ENCODE results near the gene SBNO1.
A peak's percentile ranks its signal among the peaks of the same experiment; 100 is the strongest.

Gene SBNO1

GRCh38 chr12:123365025-123365917, 624 bp upstream of the SBNO1 start:
- H3K9me2 ChIP-seq (ENCODE audit: low read depth, low read length): no peaks in the 10 kb centered on the region
- H3K36me3 ChIP-seq (ENCODE audit: insufficient read depth, low read length): peaks cover 5% of the 10 kb centered on the region; the same call in 1 of the 2 replicates
- peak overlapping the region; percentile 65 for H3K4me2 ChIP-seq (ENCODE audit: low read length)
- no peaks in the 10 kb centered on the region for H3K27me3 ChIP-seq (ENCODE audit: insufficient read depth, low read length)
- 0 out of 2 replicates have a peak, but pooled peaks cover 4% of the 10 kb centered on the region for H3F3A ChIP-seq (ENCODE audit: insufficient read depth, low read length)
- H3K4me3 ChIP-seq (ENCODE audit: low read depth, low read length, poor library complexity, severe bottlenecking): peak overlapping the region; percentile 76
- peak overlapping the region; percentile 68 for H3K9ac ChIP-seq (ENCODE audit: low read length)
- peaks cover 43% of the 10 kb centered on the region for H3K79me2 ChIP-seq (ENCODE audit: insufficient read depth, low read length)
- H2AFZ ChIP-seq (ENCODE audit: low read length): peak overlapping the region; percentile 1; the same call in 1 of the 2 replicates
- no peaks in the 10 kb centered on the region for H4K20me1 ChIP-seq (ENCODE audit: insufficient read depth, low read length)
- peaks cover 21% of the 10 kb centered on the region for H3K4me1 ChIP-seq (ENCODE audit: insufficient read depth, low read length, severe bottlenecking)
- peak overlapping the region; percentile 92 for H3K27ac ChIP-seq (ENCODE audit: low read depth, low read length, poor library complexity, severe bottlenecking)
- no peak for TF ChIP-seq EZH2 (IDR thresholded peaks at IDR 0.05; ENCODE audit: borderline replicate concordance, low read length)
- TF ChIP-seq CTCF (IDR thresholded peaks at IDR 0.05; ENCODE audit: low read length): peak; percentile 90
- H3K9me3 ChIP-seq (ENCODE audit: low read length): no peaks in the 10 kb centered on the region

- Histone ChIP-seq H3F3A (ENCODE audit: insufficient read depth, low read length) (no peaks in the 10 kb centered on the region), H3K4me1 (ENCODE audit: insufficient read depth, low read length, severe bottlenecking) (peaks cover 14% of the 10 kb centered on the region), H3K9me3 (ENCODE audit: low read length) (no peaks in the 10 kb centered on the region), H2AFZ (ENCODE audit: low read length) (no peak overlapping the region), H3K27me3 (ENCODE audit: insufficient read depth, low read length) (no peaks in the 10 kb centered on the region), H3K4me3 (ENCODE audit: low read depth, low read length, poor library complexity, severe bottlenecking) (peak overlapping the region; percentile 76), H3K79me2 (ENCODE audit: insufficient read depth, low read length) (peaks cover 56% of the 10 kb centered on the region), H3K27ac (ENCODE audit: low read depth, low read length, poor library complexity, severe bottlenecking) (peak overlapping the region; percentile 30), H3K36me3 (ENCODE audit: insufficient read depth, low read length) (peaks cover 14% of the 10 kb centered on the region; the same call in 1 of the 2 replicates), H3K4me2 (ENCODE audit: low read length) (peak overlapping the region; percentile 95), H4K20me1 (ENCODE audit: insufficient read depth, low read length) (no peaks in the 10 kb centered on the region), H3K9ac (ENCODE audit: low read length) (peak overlapping the region; percentile 76), H3K9me2 (ENCODE audit: low read depth, low read length) (no peaks in the 10 kb centered on the region)
- TF ChIP-seq CTCF (IDR thresholded peaks at IDR 0.05; ENCODE audit: low read length) (no peak), EZH2 (IDR thresholded peaks at IDR 0.05; ENCODE audit: borderline replicate concordance, low read length) (no peak)
Measured at GRCh38 chr12:123363740-123364531, 711 bp downstream of the SBNO1 start.

DNA sequence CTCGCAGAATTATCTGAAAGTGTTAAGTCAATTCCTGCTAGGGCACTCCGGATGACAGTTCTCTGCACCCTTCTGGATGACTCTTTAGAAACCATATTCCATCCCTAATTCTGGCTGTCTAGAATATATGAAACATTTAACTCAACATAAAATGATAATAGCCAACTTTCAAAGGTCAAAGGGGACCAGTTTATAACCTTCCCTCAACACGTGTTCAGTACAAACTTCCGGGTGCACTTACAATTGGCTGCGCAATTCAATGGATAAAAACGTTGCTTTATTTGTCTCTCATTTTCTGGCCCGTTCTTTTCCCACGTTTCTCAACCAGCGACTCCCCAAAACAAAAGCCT, 1.3 kb downstream of the SBNO1 start:
- Histone ChIP-seq H3K36me3 (ENCODE audit: insufficient read depth, low read length) (peaks cover 14% of the 10 kb centered on the region; the same call in 1 of the 2 replicates), H3K9me3 (ENCODE audit: low read length) (no peaks in the 10 kb centered on the region), H3K79me2 (ENCODE audit: insufficient read depth, low read length) (peaks cover 61% of the 10 kb centered on the region), H4K20me1 (ENCODE audit: insufficient read depth, low read length) (no peaks in the 10 kb centered on the region), H3K27ac (ENCODE audit: low read depth, low read length, poor library complexity, severe bottlenecking) (peak overlapping the region; percentile 29), H3K4me3 (ENCODE audit: low read depth, low read length, poor library complexity, severe bottlenecking) (peak overlapping the region; percentile 76), H3K9ac (ENCODE audit: low read length) (peak overlapping the region; percentile 76), H2AFZ (ENCODE audit: low read length) (no peak overlapping the region), H3K27me3 (ENCODE audit: insufficient read depth, low read length) (no peaks in the 10 kb centered on the region), H3K9me2 (ENCODE audit: low read depth, low read length) (no peaks in the 10 kb centered on the region), H3F3A (ENCODE audit: insufficient read depth, low read length) (no peaks in the 10 kb centered on the region), H3K4me1 (ENCODE audit: insufficient read depth, low read length, severe bottlenecking) (peaks cover 15% of the 10 kb centered on the region), H3K4me2 (ENCODE audit: low read length) (peak overlapping the region; percentile 95)
- no peak for TF ChIP-seq EZH2 (IDR thresholded peaks at IDR 0.05; ENCODE audit: borderline replicate concordance, low read length)
- no peak for TF ChIP-seq CTCF (IDR thresholded peaks at IDR 0.05; ENCODE audit: low read length)

All from OCI-LY1 (cell line).